ENCODE measurements around the gene KIF7.
A peak's percentile ranks its signal among the peaks of the same experiment; 100 is the strongest.

The KIF7 gene

GRCh38 chr15:89652666-89653065 is 2.6 kb downstream of the KIF7 start:
- H3K4me3 ChIP-seq (ENCODE audit: low read depth, low read length): no peak overlapping the region
- in situ Hi-C loops (cut with HindIII; ENCODE audit: low sequenced_read_pairs): no loop called here
- no peak for DNase-seq (ENCODE audit: low read depth)
- TF ChIP-seq CTCF (IDR thresholded peaks at IDR 0.05; ENCODE audit: low read depth, low read length, missing control alignments): no peak

GRCh38 chr15:89652131-89652530 is 3.1 kb downstream of the KIF7 start:
- no peak for DNase-seq (ENCODE audit: low read depth)
- in situ Hi-C loops (cut with HindIII; ENCODE audit: low sequenced_read_pairs): no loop called here
- no peak overlapping the region for H3K4me3 ChIP-seq (ENCODE audit: low read depth, low read length)
- no peak for TF ChIP-seq CTCF (IDR thresholded peaks at IDR 0.05; ENCODE audit: low read depth, low read length, missing control alignments)

GRCh38 chr15:89649716-89650115 is 5.6 kb downstream of the KIF7 start:
- no peak for TF ChIP-seq CTCF (IDR thresholded peaks at IDR 0.05; ENCODE audit: low read depth, low read length, missing control alignments)
- in situ Hi-C loops (cut with HindIII; ENCODE audit: low sequenced_read_pairs): no loop called here
- no peak for DNase-seq (ENCODE audit: low read depth)
- H3K4me3 ChIP-seq (ENCODE audit: low read depth, low read length): no peak overlapping the region

- no peak for TF ChIP-seq CTCF (IDR thresholded peaks at IDR 0.05; ENCODE audit: low read depth, low read length, missing control alignments)
- no peak overlapping the region for H3K4me3 ChIP-seq (ENCODE audit: low read depth, low read length)
- no peak for DNase-seq (ENCODE audit: low read depth)
- in situ Hi-C loops (cut with HindIII; ENCODE audit: low sequenced_read_pairs): no loop called here
Observed at GRCh38 chr15:89649013-89649625, 6.1 kb downstream of the KIF7 start.

GRCh38 chr15:89648106-89649012 is 6.9 kb downstream of the KIF7 start:
- no peak for DNase-seq (ENCODE audit: low read depth)
- TF ChIP-seq CTCF (IDR thresholded peaks at IDR 0.05; ENCODE audit: low read depth, low read length, missing control alignments): no peak
- no peak overlapping the region for H3K4me3 ChIP-seq (ENCODE audit: low read depth, low read length)
- in situ Hi-C loops (cut with HindIII; ENCODE audit: low sequenced_read_pairs): no loop called here

- H3K4me3 ChIP-seq (ENCODE audit: low read depth, low read length): no peak overlapping the region
- in situ Hi-C loops (cut with HindIII; ENCODE audit: low sequenced_read_pairs): no loop called here
Observed at GRCh38 chr15:89647191-89647851, 7.9 kb downstream of the KIF7 start.

More at GRCh38 chr15:89647191-89647851, 7.9 kb downstream of the KIF7 start:
- peak; percentile 8 for DNase-seq (ENCODE audit: low read depth)
- TF ChIP-seq CTCF (IDR thresholded peaks at IDR 0.05; ENCODE audit: low read depth, low read length, missing control alignments): peak; percentile 94

All from astrocyte of the cerebellum (primary cell).